ENCODE measurements around the gene SNRPB. TPM values are rescaled to one million over a fixed set of nuclear protein-coding genes. Genes with fewer than 3 reads are reported as not detected.

Gene SNRPB
- total and polyA plus RNA-seq, 2 experiments from 2014 or later, result 784 to 785 TPM

- Mint-ChIP-seq H3K4me3 (no peak overlapping the region), H3K36me3 (ENCODE audit: low read depth) (no peaks in the 10 kb centered on the region), H3K27me3 (ENCODE audit: insufficient read depth, low read depth, poor library complexity) (no peaks in the 10 kb centered on the region), H3K9me3 (no peaks in the 10 kb centered on the region), H3K4me1 (no peaks in the 10 kb centered on the region), H3K27ac (no peak overlapping the region)
- H3K4me3 ChIP-seq, result no peak overlapping the region
- no peaks in the 10 kb centered on the region for H3K79me2 ChIP-seq (replicated peaks; ENCODE audit: insufficient read depth)
- no peak overlapping the region for H3K4me2 ChIP-seq
- no peak for TF ChIP-seq ETS1 (IDR thresholded peaks at IDR 0.05)
- no peak for TF ChIP-seq REST (IDR thresholded peaks at IDR 0.05; ENCODE audit: unreplicated experiment)
- TF ChIP-seq POLR2AphosphoS5 (IDR thresholded peaks at IDR 0.05; ENCODE audit: low read depth), result no peak
- TF ChIP-seq NANOG (IDR thresholded peaks at IDR 0.05; ENCODE audit: borderline replicate concordance), result no peak
- TF ChIP-seq ZNF331 (CRISPR knock-in tag; IDR thresholded peaks at IDR 0.05; ENCODE audit: low read depth), result no peak
- no peak for TF ChIP-seq EZH2phosphoT487 (IDR thresholded peaks at IDR 0.05; ENCODE audit: unreplicated experiment)
- no peak for TF ChIP-seq ZNF462 (CRISPR knock-in tag; IDR thresholded peaks at IDR 0.05)
- TF ChIP-seq EZH2 (IDR thresholded peaks at IDR 0.05; ENCODE audit: low read depth, unreplicated experiment), result no peak
- ATAC-seq (peak; percentile 64), DNase-seq (ENCODE audit: low spot score) (peak; percentile 75)
- no peaks in the 10 kb centered on the region for H3K27me3 ChIP-seq (ENCODE audit: insufficient read depth)
- H2AFZ ChIP-seq, result no peak overlapping the region
- H3K27ac ChIP-seq (ENCODE audit: low read depth), result no peak overlapping the region
- H3K4me1 ChIP-seq (ENCODE audit: insufficient read depth), result no peaks in the 10 kb centered on the region
- no peaks in the 10 kb centered on the region for H3F3A ChIP-seq (replicated peaks; ENCODE audit: low read depth)
- no peaks in the 10 kb centered on the region for H4K20me1 ChIP-seq (replicated peaks; ENCODE audit: insufficient read depth)
- H3K36me3 ChIP-seq (ENCODE audit: insufficient read depth), result no peaks in the 10 kb centered on the region
- H3K9me2 ChIP-seq (ENCODE audit: insufficient read depth), result no peaks in the 10 kb centered on the region
Measured at GRCh38 chr20:2446845-2447244, 23.7 kb downstream of the SNRPB start.
